ENCODE results near the gene BCL3.
A peak's percentile ranks its signal among the peaks of the same experiment; 100 is the strongest.
"Not testable (repeated sequence)": the region's sequence is repeated elsewhere in the genome, so short reads cannot be mapped to it uniquely, and the experiment has no call there.

BCL3 gene

GRCh38 chr19:44748426-44749254 lies at the start of gene BCL3:
TSS of gene BCL3 (plus strand) at chr19:44748708. CDS start at chr19:44748791, 83 bp downstream.
- H3K4me3 ChIP-seq: peak within 1 kb of the TSS; percentile 44 to 81 (median 62)

GRCh38 chr19:44700547-44700946 lies 48.0 kb upstream of the BCL3 start:
- no peak overlapping the region for H3K4me3 ChIP-seq
- H3K27ac ChIP-seq: no peak overlapping the region

More at GRCh38 chr19:44748426-44749254, at the start of gene BCL3:
- peak within 1 kb of the TSS; percentile 86 to 99 (median 97) for H3K27ac ChIP-seq

- H3K27ac ChIP-seq: no peak overlapping the region
Measured at GRCh38 chr19:44701228-44701627, 47.3 kb upstream of the BCL3 start.

GRCh38 chr19:44702551-44703176 lies 45.8 kb upstream of the BCL3 start:
- no peak overlapping the region for H3K4me3 ChIP-seq
- H3K27ac ChIP-seq: no peak overlapping the region

More at GRCh38 chr19:44701228-44701627, 47.3 kb upstream of the BCL3 start:
- no peak overlapping the region for H3K4me3 ChIP-seq

GRCh38 chr19:44703336-44704078 lies 45.0 kb upstream of the BCL3 start:
- H3K27ac ChIP-seq: no peak overlapping the region

GRCh38 chr19:44704982-44705381 lies 43.5 kb upstream of the BCL3 start:
- Histone ChIP-seq H3K27ac (no peak overlapping the region), H3K4me3 (no peak overlapping the region)

More at GRCh38 chr19:44703336-44704078, 45.0 kb upstream of the BCL3 start:
- H3K4me3 ChIP-seq: no peak overlapping the region

GRCh38 chr19:44705502-44706010 lies 43.0 kb upstream of the BCL3 start:
- Histone ChIP-seq H3K4me3 (no peak overlapping the region), H3K27ac (no peak overlapping the region)

GRCh38 chr19:44706506-44707236 lies 41.8 kb upstream of the BCL3 start:
- H3K27ac ChIP-seq: no peak overlapping the region
- H3K4me3 ChIP-seq: no peak overlapping the region

- Histone ChIP-seq H3K4me3 (no peak overlapping the region), H3K27ac (no peak overlapping the region)
Measured at GRCh38 chr19:44707794-44708193, 40.7 kb upstream of the BCL3 start.

- H3K27ac ChIP-seq: no peak overlapping the region
- no peak overlapping the region for H3K4me3 ChIP-seq
Measured at GRCh38 chr19:44708940-44709339, 39.6 kb upstream of the BCL3 start.

GRCh38 chr19:44709434-44710266 lies 38.9 kb upstream of the BCL3 start:
- H3K27ac ChIP-seq: not testable (repeated sequence)

GRCh38 chr19:44710483-44710882 lies 38.0 kb upstream of the BCL3 start:
- Histone ChIP-seq H3K4me3 (no peak overlapping the region), H3K27ac (no peak overlapping the region)

More at GRCh38 chr19:44709434-44710266, 38.9 kb upstream of the BCL3 start:
- H3K4me3 ChIP-seq: not testable (repeated sequence)

- H3K4me3 ChIP-seq: no peak overlapping the region
Measured at GRCh38 chr19:44712864-44713515, 35.5 kb upstream of the BCL3 start.

GRCh38 chr19:44714597-44715169 lies 33.8 kb upstream of the BCL3 start:
- Histone ChIP-seq H3K4me3 (no peak overlapping the region), H3K27ac (no peak overlapping the region)

More at GRCh38 chr19:44712864-44713515, 35.5 kb upstream of the BCL3 start:
- no peak overlapping the region for H3K27ac ChIP-seq

- Histone ChIP-seq H3K4me3 (no peak overlapping the region), H3K27ac (peak overlapping the region in 4 of 21 experiments; percentile 35 to 72 (median 53))
Measured at GRCh38 chr19:44717603-44718002, 30.9 kb upstream of the BCL3 start.

GRCh38 chr19:44718441-44719261 lies 29.9 kb upstream of the BCL3 start:
- no peak overlapping the region for H3K4me3 ChIP-seq
- peak overlapping the region in 12 of 21 experiments; percentile 22 to 74 (median 40) for H3K27ac ChIP-seq

- Histone ChIP-seq H3K4me3 (no peak overlapping the region), H3K27ac (peak overlapping the region in 1 of 21 experiments; percentile 72)
Measured at GRCh38 chr19:44719262-44719701, 29.2 kb upstream of the BCL3 start.

Measured in skin epidermis (tissue), 12 donors.